GM12878 (cell line): Measurements from ENCODE around the gene ZC3H7B. TPM values are rescaled to one million over a fixed set of nuclear protein-coding genes. Genes with fewer than 3 reads are reported as not detected.

Experiments
- HDAC2 ChIP-seq: fragments of 200-600 bp; sonication (generic); IDR thresholded peaks from 2 replicates; pipeline ENCODE4 v1.6.1; 2017
- HDGF ChIP-seq: fragments of 450-650 bp; IDR thresholded peaks from 2 replicates; pipeline ENCODE4 v1.6.1; 2016; ENCODE audit warnings: antibody characterized with exemption
- JUNB ChIP-seq: IDR thresholded peaks from 2 replicates; pipeline ENCODE4 v1.6.1; 2016; ENCODE audit warnings: antibody characterized with exemption, mild to moderate bottlenecking
- RELA ChIP-seq: fragments of 450-650 bp; IDR thresholded peaks from 2 replicates; pipeline ENCODE4 v1.8.0; 2014; ENCODE audit warnings: borderline replicate concordance; ENCODE audit not compliant: partially characterized antibody
- WRNIP1 ChIP-seq: IDR thresholded peaks from 2 replicates; pipeline ENCODE4 v1.6.1; 2011; ENCODE audit warnings: low read depth, low read length, improper control_type of control experiment, borderline replicate concordance
- polyA plus RNA-seq, 11 experiments: library from polyadenylated mRNA; depleted of rRNA in 4 of 11; unstranded in 6 of 11; stranded (reverse) in 5 of 11; fragments of >200 nt; fragmentation: Nextera tagmentation in 4 of 11; fragmentation: Illumina TruSeq in 1 of 11; extraction: Ambion mirVana in 4 of 11; extraction: Trizol in 1 of 11; gene quantifications; 1 replicate in 1 of 11; 2 replicates in 10 of 11; pipeline versions ENCODE4 v1.2.1 to v1.2.3, GENCODE V29; 2011 to 2016; ENCODE audit warnings: inconsistent platforms in 2 of 11, missing spikeins in 2 of 11, low read depth in 1 of 11
- total RNA-seq, 4 experiments: library from RNA; depleted of rRNA in 3 of 4; stranded (reverse); fragments of >200 nt in 3 of 4; fragmentation: Illumina TruSeq in 1 of 4; extraction: Trizol in 1 of 4; gene quantifications; 2 replicates each; pipeline versions ENCODE4 v1.2.1 to v1.2.3, GENCODE V29; 2013 to 2021
- TF ChIP-seq, protein P1 (sequence below): fragments of 450-650 bp; IDR thresholded peaks from 2 replicates; pipeline ENCODE4 v1.6.1; 2017; ENCODE audit warnings: mild to moderate bottlenecking, low read depth, inconsistent platforms; ENCODE audit not compliant: poor library complexity, severe bottlenecking
- TF ChIP-seq, protein P2 (sequence below): fragments of 450-650 bp; IDR thresholded peaks from 2 replicates; pipeline ENCODE4 v1.6.1; 2016; ENCODE audit warnings: mild to moderate bottlenecking

The ZC3H7B gene
- total and polyA plus RNA-seq, 10 of the 15 experiments (the other 5 are each of a cell fraction or from before 2014, with no cell fraction given), result 0.26 to 52.3 (median 22.4) TPM

DNA sequence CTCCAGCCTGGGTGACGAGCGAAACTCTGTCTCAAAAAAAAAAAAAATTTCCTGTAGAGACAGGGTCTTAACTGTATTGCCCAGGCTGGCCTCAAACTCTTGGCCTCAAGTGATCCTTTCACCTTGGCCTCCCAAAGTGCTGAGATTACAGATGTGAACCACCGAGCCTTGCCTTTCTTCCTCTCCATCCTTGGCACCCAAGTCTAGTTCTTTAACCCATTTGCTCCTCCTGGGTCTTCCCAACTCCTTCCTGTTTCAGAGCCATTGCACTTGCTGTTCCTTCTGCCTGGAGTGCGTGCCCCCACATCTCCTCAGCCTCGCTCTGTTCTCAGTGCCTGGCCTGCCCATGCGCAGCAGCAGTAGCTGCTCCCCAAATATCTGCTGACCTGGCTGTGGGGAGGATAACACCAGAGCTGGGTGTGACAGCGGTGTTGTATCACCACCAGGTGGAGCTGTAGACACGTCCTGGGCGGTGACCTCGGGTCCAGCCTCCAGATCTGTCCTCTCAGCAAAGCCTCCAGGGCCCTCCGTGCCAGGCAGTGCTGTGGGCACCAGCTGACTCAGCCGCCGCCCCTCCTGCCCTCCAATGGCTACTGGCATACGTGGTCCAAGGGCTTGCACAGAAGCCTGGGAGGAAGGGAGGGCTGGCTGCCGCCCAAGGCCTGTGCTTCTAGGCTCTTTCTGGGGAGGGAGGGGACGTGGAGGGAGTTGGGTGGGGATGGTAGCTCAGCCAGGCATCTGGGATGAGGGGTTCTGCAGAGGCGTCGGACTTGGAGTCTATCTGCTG, 102.4 kb downstream of the ZC3H7B start (continued):
- TF ChIP-seq JUNB (no peak), WRNIP1 (no peak), HDAC2 (no peak), RELA (peak; percentile 55), HDGF (peak; percentile 85)
- TF ChIP-seq, protein P1, sequence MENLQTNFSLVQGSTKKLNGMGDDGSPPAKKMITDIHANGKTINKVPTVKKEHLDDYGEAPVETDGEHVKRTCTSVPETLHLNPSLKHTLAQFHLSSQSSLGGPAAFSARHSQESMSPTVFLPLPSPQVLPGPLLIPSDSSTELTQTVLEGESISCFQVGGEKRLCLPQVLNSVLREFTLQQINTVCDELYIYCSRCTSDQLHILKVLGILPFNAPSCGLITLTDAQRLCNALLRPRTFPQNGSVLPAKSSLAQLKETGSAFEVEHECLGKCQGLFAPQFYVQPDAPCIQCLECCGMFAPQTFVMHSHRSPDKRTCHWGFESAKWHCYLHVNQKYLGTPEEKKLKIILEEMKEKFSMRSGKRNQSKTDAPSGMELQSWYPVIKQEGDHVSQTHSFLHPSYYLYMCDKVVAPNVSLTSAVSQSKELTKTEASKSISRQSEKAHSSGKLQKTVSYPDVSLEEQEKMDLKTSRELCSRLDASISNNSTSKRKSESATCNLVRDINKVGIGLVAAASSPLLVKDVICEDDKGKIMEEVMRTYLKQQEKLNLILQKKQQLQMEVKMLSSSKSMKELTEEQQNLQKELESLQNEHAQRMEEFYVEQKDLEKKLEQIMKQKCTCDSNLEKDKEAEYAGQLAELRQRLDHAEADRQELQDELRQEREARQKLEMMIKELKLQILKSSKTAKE, result no peak
- TF ChIP-seq, protein P2, sequence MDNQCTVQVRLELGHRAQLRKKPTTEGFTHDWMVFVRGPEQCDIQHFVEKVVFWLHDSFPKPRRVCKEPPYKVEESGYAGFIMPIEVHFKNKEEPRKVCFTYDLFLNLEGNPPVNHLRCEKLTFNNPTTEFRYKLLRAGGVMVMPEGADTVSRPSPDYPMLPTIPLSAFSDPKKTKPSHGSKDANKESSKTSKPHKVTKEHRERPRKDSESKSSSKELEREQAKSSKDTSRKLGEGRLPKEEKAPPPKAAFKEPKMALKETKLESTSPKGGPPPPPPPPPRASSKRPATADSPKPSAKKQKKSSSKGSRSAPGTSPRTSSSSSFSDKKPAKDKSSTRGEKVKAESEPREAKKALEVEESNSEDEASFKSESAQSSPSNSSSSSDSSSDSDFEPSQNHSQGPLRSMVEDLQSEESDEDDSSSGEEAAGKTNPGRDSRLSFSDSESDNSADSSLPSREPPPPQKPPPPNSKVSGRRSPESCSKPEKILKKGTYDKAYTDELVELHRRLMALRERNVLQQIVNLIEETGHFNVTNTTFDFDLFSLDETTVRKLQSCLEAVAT, result 0 out of 2 replicates have a peak, but pooled peaks have one; percentile 17
